Tibial nerve (tissue), 4 donors: ENCODE results near the gene LRBA.

Experiments
- CTCF ChIP-seq, 5 experiments: fragments of 200-600 bp in 3 of 5; fragments of 450-650 bp in 2 of 5; sonication (generic) in 3 of 5; IDR thresholded peaks; one replicate each; pipeline ENCODE4 v1.5.1; 2016 to 2019; ENCODE audit warnings: antibody characterized with exemption in 5 of 5, mild to moderate bottlenecking in 3 of 5, moderate library complexity in 2 of 5
- EP300 ChIP-seq, 2 donors: sonication (generic); formaldehyde crosslinking; IDR thresholded peaks; one replicate each; pipeline ENCODE4 v1.6.1; 2017; ENCODE audit warnings: antibody characterized with exemption in 2 of 2, mild to moderate bottlenecking in 1 of 2
- POLR2A ChIP-seq, 2 donors: fragments of 450-650 bp; IDR thresholded peaks; one replicate each; pipeline ENCODE4 v1.6.1; 2017; ENCODE audit warnings: antibody characterized with exemption in 2 of 2, mild to moderate bottlenecking in 2 of 2, moderate library complexity in 2 of 2

GRCh38 chr4:150268444-150268843, 746.6 kb downstream of the LRBA start:
- TF ChIP-seq CTCF (IDR thresholded peaks at IDR 0.05), result no peak
- TF ChIP-seq POLR2A (IDR thresholded peaks at IDR 0.05), result no peak
- TF ChIP-seq EP300 (IDR thresholded peaks at IDR 0.05), result no peak
